Measurements from ENCODE around the gene APBB1IP. TPM values are rescaled to one million over a fixed set of nuclear protein-coding genes. Genes with fewer than 3 reads are reported as not detected.
"Not testable (repeated sequence)": the region's sequence is repeated elsewhere in the genome, so short reads cannot be mapped to it uniquely, and the experiment has no call there.

The APBB1IP gene
- total RNA-seq, 1 donor from 2014 or later = not detected

GRCh38 chr10:26573674-26574073 is 135.5 kb downstream of the APBB1IP start:
- FAIRE-seq (no peak), DNase-seq (ENCODE audit: low read depth) (no peak)
- H3K36me3 ChIP-seq (ENCODE audit: control insufficient read depth, insufficient read depth, low read length) = no peaks in the 10 kb centered on the region
- no peak overlapping the region for H3K4me3 ChIP-seq (ENCODE audit: low read depth, low read length)
- no peaks in the 10 kb centered on the region for H3K27me3 ChIP-seq (ENCODE audit: control insufficient read depth, insufficient read depth, low read length)
- TF ChIP-seq CTCF (IDR thresholded peaks at IDR 0.05; ENCODE audit: insufficient read depth, low read length, severe bottlenecking) = no peak

GRCh38 chr10:26574783-26575182 is 136.6 kb downstream of the APBB1IP start:
- no peak for TF ChIP-seq CTCF (IDR thresholded peaks at IDR 0.05; ENCODE audit: insufficient read depth, low read length, severe bottlenecking)
- H3K27me3 ChIP-seq (ENCODE audit: control insufficient read depth, insufficient read depth, low read length) = no peaks in the 10 kb centered on the region
- DNase-seq (ENCODE audit: low read depth) (no peak), FAIRE-seq (peak; percentile 43)
- H3K36me3 ChIP-seq (ENCODE audit: control insufficient read depth, insufficient read depth, low read length) = no peaks in the 10 kb centered on the region
- H3K4me3 ChIP-seq (ENCODE audit: low read depth, low read length) = no peak overlapping the region

- not testable (repeated sequence) for DNase-seq (ENCODE audit: low read depth); FAIRE-seq; H3K36me3 ChIP-seq (ENCODE audit: control insufficient read depth, insufficient read depth, low read length); H3K4me3 ChIP-seq (ENCODE audit: low read depth, low read length); H3K27me3 ChIP-seq (ENCODE audit: control insufficient read depth, insufficient read depth, low read length)
Observed at GRCh38 chr10:26578371-26578770, 140.2 kb downstream of the APBB1IP start.

GRCh38 chr10:26579256-26580063 is 141.3 kb downstream of the APBB1IP start:
- Histone ChIP-seq H3K27me3 (ENCODE audit: control insufficient read depth, insufficient read depth, low read length) (no peaks in the 10 kb centered on the region), H3K4me3 (ENCODE audit: low read depth, low read length) (no peak overlapping the region), H3K36me3 (ENCODE audit: control insufficient read depth, insufficient read depth, low read length) (no peaks in the 10 kb centered on the region)
- DNase-seq (ENCODE audit: low read depth) = no peak
- no peak for FAIRE-seq
- TF ChIP-seq CTCF (IDR thresholded peaks at IDR 0.05; ENCODE audit: insufficient read depth, low read length, severe bottlenecking) = no peak

- TF ChIP-seq CTCF (IDR thresholded peaks at IDR 0.05; ENCODE audit: insufficient read depth, low read length, severe bottlenecking) = no peak
- Histone ChIP-seq H3K36me3 (ENCODE audit: control insufficient read depth, insufficient read depth, low read length) (no peaks in the 10 kb centered on the region), H3K27me3 (ENCODE audit: control insufficient read depth, insufficient read depth, low read length) (no peaks in the 10 kb centered on the region), H3K4me3 (ENCODE audit: low read depth, low read length) (no peak overlapping the region)
- DNase-seq (ENCODE audit: low read depth) = no peak
- no peak for FAIRE-seq
Observed at GRCh38 chr10:26586211-26586610, 148.1 kb downstream of the APBB1IP start.

GRCh38 chr10:26588611-26589010 is 150.5 kb downstream of the APBB1IP start:
- DNase-seq (ENCODE audit: low read depth) = no peak
- H3K27me3 ChIP-seq (ENCODE audit: control insufficient read depth, insufficient read depth, low read length) = no peaks in the 10 kb centered on the region
- no peak overlapping the region for H3K4me3 ChIP-seq (ENCODE audit: low read depth, low read length)
- TF ChIP-seq CTCF (IDR thresholded peaks at IDR 0.05; ENCODE audit: insufficient read depth, low read length, severe bottlenecking) = no peak
- H3K36me3 ChIP-seq (ENCODE audit: control insufficient read depth, insufficient read depth, low read length) = no peaks in the 10 kb centered on the region
- peak; percentile 68 for FAIRE-seq

GRCh38 chr10:26589813-26590212 is 151.7 kb downstream of the APBB1IP start:
- DNase-seq (ENCODE audit: low read depth); FAIRE-seq; H3K27me3 ChIP-seq (ENCODE audit: control insufficient read depth, insufficient read depth, low read length); H3K4me3 ChIP-seq (ENCODE audit: low read depth, low read length); H3K36me3 ChIP-seq (ENCODE audit: control insufficient read depth, insufficient read depth, low read length): not testable (repeated sequence)
